H1 (cell line): ENCODE data around the gene SLC4A8. TPM values are rescaled to one million over a fixed set of nuclear protein-coding genes. Genes with fewer than 3 reads are reported as not detected.

Source experiments
- NANOG ChIP-seq: IDR thresholded peaks from 2 replicates; pipeline ENCODE4 v1.6.1; 2011; ENCODE audit warnings: low read length, low read depth, mild to moderate bottlenecking, inconsistent platforms; ENCODE audit not compliant: insufficient read depth, poor library complexity, severe bottlenecking
- POU5F1 ChIP-seq: IDR thresholded peaks from 2 replicates; pipeline ENCODE4 v1.6.1; 2011; ENCODE audit warnings: low read depth, mild to moderate bottlenecking, low read length, moderate library complexity
- SIRT6 ChIP-seq: IDR thresholded peaks from one replicate; pipeline ENCODE4 v1.7.1; 2012; ENCODE audit warnings: low read length, inconsistent platforms
- SRF ChIP-seq: IDR thresholded peaks from 2 replicates; pipeline ENCODE4 v1.6.1; 2011; ENCODE audit warnings: mild to moderate bottlenecking, low read depth, low read length, moderate library complexity
- polyA plus RNA-seq, 7 experiments: library from polyadenylated mRNA; depleted of rRNA in 3 of 7; stranded (reverse) in 5 of 7; unstranded in 2 of 7; fragments of >200 nt in 5 of 7; fragments of 200-250 nt in 2 of 7; gene quantifications; 1 replicate in 5 of 7; 2 replicates in 1 of 7; 4 replicates in 1 of 7; pipeline versions ENCODE4 v1.2.1 to v1.2.3, GENCODE V29; 2011 to 2013; ENCODE audit warnings: missing spikeins in 2 of 7, mixed read lengths in 2 of 7
- total RNA-seq: library from RNA; stranded (reverse); fragmentation: NEBNext Ultra II Directional; extraction: Animal tissue kit (Norgen Biotek cat#: 25700); gene quantifications from 2 replicates; pipeline ENCODE4 v1.2.1, GENCODE V29; 2021
- TF ChIP-seq, protein P1 (sequence below): IDR thresholded peaks from 2 replicates; pipeline ENCODE4 v1.6.1; 2011; ENCODE audit warnings: low read depth, mild to moderate bottlenecking, low read length; ENCODE audit not compliant: insufficient read depth

The SLC4A8 gene
- total and polyA plus RNA-seq, 2 of the 8 experiments (the other 6 are each of a cell fraction or from before 2014, with no cell fraction given), result 11.2 to 13.4 TPM

DNA sequence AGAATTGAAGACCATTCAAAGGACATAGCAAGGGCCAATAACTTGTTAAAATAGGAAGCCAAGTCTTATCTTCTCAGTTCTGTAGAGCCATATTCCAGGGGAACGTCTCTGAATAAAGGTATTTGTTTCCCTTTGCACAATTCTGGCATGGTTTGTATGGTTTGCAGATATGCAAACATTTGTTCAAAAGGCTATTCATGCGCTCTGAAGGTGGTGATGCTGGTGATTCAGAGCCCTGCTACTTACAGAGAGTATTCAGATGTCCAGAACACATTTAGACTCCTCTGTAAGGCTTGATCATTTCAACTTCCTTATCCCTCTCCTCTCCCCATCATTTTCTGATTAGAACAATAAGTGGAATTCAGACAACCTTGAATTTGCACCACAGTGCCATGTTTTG, 35.9 kb downstream of the SLC4A8 start (continued):
- no peak for TF ChIP-seq NANOG
- TF ChIP-seq SIRT6, result no peak
- TF ChIP-seq, protein P1, sequence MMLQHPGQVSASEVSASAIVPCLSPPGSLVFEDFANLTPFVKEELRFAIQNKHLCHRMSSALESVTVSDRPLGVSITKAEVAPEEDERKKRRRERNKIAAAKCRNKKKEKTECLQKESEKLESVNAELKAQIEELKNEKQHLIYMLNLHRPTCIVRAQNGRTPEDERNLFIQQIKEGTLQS, result no peak
- TF ChIP-seq POU5F1, result no peak
- TF ChIP-seq SRF, result no peak
- TF ChIP-seq, all 59 proteins: peak for 0
